ENCODE results near the gene UBL5.

The UBL5 gene

GRCh38 chr19:9834307-9834725 lies 6.6 kb downstream of the UBL5 start:
- no peak for DNase-seq (ENCODE audit: extremely low spot score)
- ChIA-PET POLR2A (no interaction called here), CTCF (no interaction called here)
- TF ChIP-seq CTCF (IDR thresholded peaks at IDR 0.05; ENCODE audit: control extremely low read depth, extremely low read depth, low read depth, missing control alignments) = no peak

DNA sequence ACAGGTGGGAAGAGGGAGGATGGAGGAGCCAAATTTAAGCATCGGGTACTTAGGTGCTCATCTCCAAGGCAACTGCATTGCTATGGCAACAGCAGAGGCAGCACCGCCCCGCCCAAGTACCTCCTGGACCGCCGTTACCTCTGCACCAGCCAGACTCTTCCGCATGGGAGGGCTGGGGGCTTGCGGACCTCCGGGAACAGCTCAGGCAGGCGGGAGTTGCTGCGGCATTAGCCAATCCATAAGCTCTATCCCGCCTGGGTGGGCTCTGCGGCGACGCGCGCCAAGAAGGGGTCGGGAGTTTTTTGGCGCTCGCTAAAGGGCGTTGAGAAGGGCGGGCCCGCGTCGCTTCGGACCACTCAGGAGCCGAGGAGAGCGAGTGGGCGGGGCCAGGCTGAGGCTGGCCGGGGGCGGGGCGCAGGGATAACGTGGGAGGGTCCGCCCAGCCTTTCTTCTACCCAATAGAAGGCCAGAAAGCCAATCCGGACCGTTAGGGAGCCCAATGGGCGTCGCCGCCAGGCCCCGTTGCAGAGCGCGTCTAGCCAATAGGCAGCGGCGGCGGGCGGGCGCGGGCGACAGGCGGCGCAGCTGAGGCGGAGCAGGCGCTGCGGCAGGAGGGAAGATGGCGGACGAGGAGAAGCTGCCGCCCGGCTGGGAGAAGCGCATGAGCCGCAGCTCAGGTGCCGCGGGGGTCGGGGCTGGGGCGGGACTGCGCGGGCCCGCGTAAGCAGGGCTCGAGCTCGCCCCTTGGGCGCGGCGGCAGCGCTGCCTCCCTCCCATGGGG lies 7.2 kb downstream of the UBL5 start, which contains the start of gene PIN1:
Gene PIN1, plus strand, starts transcription at position 593 of the 781 bp plus-strand sequence. Its CDS starts 27 bp downstream, at position 620.
- POLR2A ChIA-PET = interaction anchor here (0.5 to 0.6 kb wide), 3 partner anchors 12 to 1319 kb away, joined by 3 to 5 read pairs (median 3); no protein-coding TSS in a partner anchor
- CTCF ChIA-PET = interaction anchor here (0.6 to 1.0 kb wide), 3 partner anchors 8 to 58 kb away, joined by 3 to 5 read pairs (median 3); no protein-coding TSS in a partner anchor
- TF ChIP-seq CTCF (IDR thresholded peaks at IDR 0.05; ENCODE audit: control extremely low read depth, extremely low read depth, low read depth, missing control alignments) = peak; percentile 56
- DNase-seq (ENCODE audit: extremely low spot score) = peak; percentile 99

DNA sequence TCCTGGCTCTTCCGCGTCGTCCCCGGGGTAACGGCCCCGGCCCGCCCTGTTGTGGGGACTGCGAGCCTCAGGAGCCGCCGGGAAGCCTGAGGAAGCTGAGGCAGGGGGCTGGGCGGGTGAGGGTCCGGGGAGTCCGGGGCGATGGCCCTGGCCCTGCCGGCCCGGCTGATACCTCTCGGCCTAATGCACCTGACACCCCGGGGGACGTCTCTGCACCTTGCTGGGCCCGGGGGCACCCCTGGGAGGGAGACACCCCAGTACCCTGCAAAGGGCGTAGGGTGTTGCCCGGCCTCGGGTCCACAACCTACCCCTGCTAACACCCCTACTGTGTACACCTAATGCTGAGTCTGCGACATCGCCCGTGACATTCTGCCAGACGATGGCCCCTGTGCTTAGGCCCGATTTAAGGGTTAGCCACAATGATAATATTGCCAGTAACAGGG lies 7.8 kb downstream of the UBL5 start:
- DNase-seq (ENCODE audit: extremely low spot score) = no peak
- ChIA-PET CTCF (interaction anchor here (0.9 to 1.0 kb wide), 2 partner anchors 9 to 40 kb away, joined by 3 to 5 read pairs; no protein-coding TSS in a partner anchor), POLR2A (interaction anchor here (0.6 kb wide), 1 partner anchor 11 kb away, joined by 3 read pairs; no protein-coding TSS in a partner anchor)
- TF ChIP-seq CTCF (IDR thresholded peaks at IDR 0.05; ENCODE audit: control extremely low read depth, extremely low read depth, low read depth, missing control alignments) = no peak

GRCh38 chr19:9836021-9836420 lies 8.3 kb downstream of the UBL5 start:
- ChIA-PET POLR2A (no interaction called here), CTCF (no interaction called here)
- DNase-seq (ENCODE audit: extremely low spot score) = no peak
- TF ChIP-seq CTCF (IDR thresholded peaks at IDR 0.05; ENCODE audit: control extremely low read depth, extremely low read depth, low read depth, missing control alignments) = no peak

GRCh38 chr19:9838324-9838723 lies 10.6 kb downstream of the UBL5 start:
- no peak for TF ChIP-seq CTCF (IDR thresholded peaks at IDR 0.05; ENCODE audit: control extremely low read depth, extremely low read depth, low read depth, missing control alignments)
- POLR2A ChIA-PET = no interaction called here
- CTCF ChIA-PET = interaction anchor here (1.4 kb wide), 1 partner anchor 30 kb away, joined by 3 read pairs; no protein-coding TSS in a partner anchor
- DNase-seq (ENCODE audit: extremely low spot score) = no peak

DNA sequence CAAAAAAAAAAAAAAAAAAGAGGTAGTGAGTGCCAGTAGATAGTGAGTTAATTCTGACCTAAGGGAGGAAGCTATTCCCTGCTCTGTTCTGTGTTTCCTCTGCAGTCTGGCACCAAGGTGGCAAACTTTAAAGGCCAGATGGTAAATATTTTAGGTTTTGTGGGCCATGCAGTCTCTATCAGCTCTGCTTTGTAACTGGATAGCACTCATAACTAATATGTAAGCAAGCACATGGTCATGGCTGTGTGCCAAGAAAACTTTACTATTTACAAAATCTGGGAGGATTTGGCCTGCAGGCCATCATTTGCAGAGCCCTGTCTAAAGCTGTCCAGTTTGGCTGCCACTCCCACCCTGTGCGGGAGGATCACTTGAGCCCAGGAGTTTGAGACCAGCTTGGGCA lies 11.7 kb downstream of the UBL5 start:
- CTCF ChIA-PET = interaction anchor here (0.8 to 1.4 kb wide), 3 partner anchors 11 to 28 kb away, joined by 3 read pairs; partner anchors contain the start of gene UBL5
- no peak for DNase-seq (ENCODE audit: extremely low spot score)
- no peak for TF ChIP-seq CTCF (IDR thresholded peaks at IDR 0.05; ENCODE audit: control extremely low read depth, extremely low read depth, low read depth, missing control alignments)
- POLR2A ChIA-PET = interaction anchor here (0.7 kb wide), 1 partner anchor 214 kb away, joined by 5 read pairs; no protein-coding TSS in a partner anchor
